Measurements from ENCODE around the gene GALNT13. TPM values are rescaled to one million over a fixed set of nuclear protein-coding genes. Genes with fewer than 3 reads are reported as not detected.

GALNT13 gene
- total and polyA plus RNA-seq, 12 donors = 0.54 to 11.8 (median 3.1) TPM; not detected in 1

GRCh38 chr2:154402213-154402612, 530.5 kb downstream of the GALNT13 start:
- H3K27me3 ChIP-seq = no peaks in the 10 kb centered on the region
- H3K9me3 ChIP-seq (replicated peaks in 1 of 3) = no peaks in the 10 kb centered on the region
- DNase-seq = no peak
- intact Hi-C loops (cut with DNase I) = no loop called here
- no peaks in the 10 kb centered on the region for H3K36me3 ChIP-seq (replicated peaks in 1 of 2)
- H3K4me3 ChIP-seq = no peak overlapping the region
- TF ChIP-seq CTCF (IDR thresholded peaks at IDR 0.05) (peak in 3 of 6 experiments; percentile 7 to 31 (median 18)), POLR2A (IDR thresholded peaks at IDR 0.05) (no peak)
- no peaks in the 10 kb centered on the region for H3K4me1 ChIP-seq (replicated peaks in 1 of 2)
- 10 to 25% (median 22%) methylated on average over 3 of the region's 3 CpGs for WGBS, 4 donors
- no peak overlapping the region for H3K27ac ChIP-seq

GRCh38 chr2:154403242-154403790, 531.6 kb downstream of the GALNT13 start:
- H3K9me3 ChIP-seq (replicated peaks in 1 of 3) = no peaks in the 10 kb centered on the region
- no peak overlapping the region for H3K4me3 ChIP-seq
- H3K4me1 ChIP-seq (replicated peaks in 1 of 2) = no peaks in the 10 kb centered on the region
- no peak for TF ChIP-seq CTCF (IDR thresholded peaks at IDR 0.05)
- no peak for TF ChIP-seq POLR2A (IDR thresholded peaks at IDR 0.05)
- H3K36me3 ChIP-seq (replicated peaks in 1 of 2) = no peaks in the 10 kb centered on the region
- intact Hi-C loops (cut with DNase I) = no loop called here
- H3K27me3 ChIP-seq = no peaks in the 10 kb centered on the region
- 72 to 86% (median 85%) methylated on average over 3 of the region's 3 CpGs for WGBS, 4 donors
- DNase-seq = no peak
- H3K27ac ChIP-seq = no peak overlapping the region

DNA sequence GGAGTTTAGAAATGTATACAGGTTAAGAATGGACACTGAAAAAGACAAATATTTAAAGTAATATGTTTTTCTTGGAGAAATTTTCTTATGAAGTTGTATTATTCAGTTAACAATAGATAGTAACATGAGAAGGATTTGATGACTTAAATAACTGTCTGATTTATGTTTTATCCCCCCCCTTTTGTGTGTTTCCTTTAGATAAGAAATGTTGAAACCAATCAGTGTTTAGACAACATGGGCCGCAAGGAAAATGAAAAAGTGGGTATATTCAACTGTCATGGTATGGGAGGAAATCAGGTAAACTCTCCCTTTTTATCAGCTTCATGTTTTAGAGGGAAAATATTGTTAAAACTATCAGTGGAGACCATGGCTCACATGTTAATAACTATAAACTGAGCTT, 537.1 kb downstream of the GALNT13 start:
- no peak overlapping the region for H3K4me3 ChIP-seq
- no peaks in the 10 kb centered on the region for H3K9me3 ChIP-seq (replicated peaks in 1 of 3)
- no peaks in the 10 kb centered on the region for H3K4me1 ChIP-seq (replicated peaks in 1 of 2)
- WGBS, 4 donors = 45 to 64% (median 54%) methylated on average over 1 of the region's 1 CpG
- TF ChIP-seq CTCF (IDR thresholded peaks at IDR 0.05) = no peak
- TF ChIP-seq POLR2A (IDR thresholded peaks at IDR 0.05) = no peak
- H3K27ac ChIP-seq = no peak overlapping the region
- H3K36me3 ChIP-seq (replicated peaks in 1 of 2) = no peaks in the 10 kb centered on the region
- intact Hi-C loops (cut with DNase I) = no loop called here
- no peak for DNase-seq
- H3K27me3 ChIP-seq = no peaks in the 10 kb centered on the region

GRCh38 chr2:154422251-154422650, 550.5 kb downstream of the GALNT13 start:
- no peak for DNase-seq
- 56 to 77% (median 67%) methylated on average over 1 of the region's 1 CpG for WGBS, 4 donors
- Histone ChIP-seq H3K4me1 (replicated peaks in 1 of 2) (no peaks in the 10 kb centered on the region), H3K36me3 (replicated peaks in 1 of 2) (no peaks in the 10 kb centered on the region), H3K27me3 (no peaks in the 10 kb centered on the region), H3K4me3 (no peak overlapping the region), H3K27ac (no peak overlapping the region), H3K9me3 (replicated peaks in 1 of 3) (no peaks in the 10 kb centered on the region)
- no peak for TF ChIP-seq CTCF (IDR thresholded peaks at IDR 0.05)
- no peak for TF ChIP-seq POLR2A (IDR thresholded peaks at IDR 0.05)
- intact Hi-C loops (cut with DNase I) = no loop called here

All from adrenal gland (tissue), 12 donors.